Fibroblast of lung (primary cell): ENCODE results near the gene NCAM2. TPM values are rescaled to one million over a fixed set of nuclear protein-coding genes. Genes with fewer than 3 reads are reported as not detected.

Experiments used
- DNase-seq, 2 donors: peaks; one replicate each; pipeline versions ENCODE4 v3.0.0 to v3.0.0-alpha.2; 2010; ENCODE audit warnings: low read depth in 2 of 2
- H2AFZ ChIP-seq: 2 replicates; pipeline ENCODE4 v1.5.1; 2012; ENCODE audit warnings: low read length, control low read depth, inconsistent platforms
- H3K27ac ChIP-seq: 2 replicates; pipeline ENCODE4 v1.5.1; 2011; ENCODE audit warnings: low read length, control low read depth; ENCODE audit not compliant: insufficient read depth
- H3K27me3 ChIP-seq: 2 replicates; pipeline ENCODE4 v1.5.1; 2011; ENCODE audit warnings: mild to moderate bottlenecking, low read length; ENCODE audit not compliant: control insufficient read depth, insufficient read depth
- H3K36me3 ChIP-seq: 2 replicates; pipeline ENCODE4 v1.5.1; 2011; ENCODE audit warnings: low read length; ENCODE audit not compliant: control insufficient read depth, insufficient read depth
- H3K4me1 ChIP-seq: 2 replicates; pipeline ENCODE4 v1.5.1; 2011; ENCODE audit warnings: low read length; ENCODE audit not compliant: control insufficient read depth, insufficient read depth; ENCODE audit errors: extremely low read depth
- H3K4me2 ChIP-seq: 2 replicates; pipeline ENCODE4 v1.5.1; 2011; ENCODE audit warnings: low read length, control low read depth; ENCODE audit not compliant: insufficient read depth; ENCODE audit errors: extremely low read depth
- H3K4me3 ChIP-seq, 4 experiments: fragments of 200-600 bp in 1 of 4; sonication (generic) in 1 of 4; replicated peaks in 1 of 4; 2 replicates each; pipeline ENCODE4 v1.5.1; 2011 to 2016; ENCODE audit warnings: low read length in 4 of 4, low read depth in 3 of 4, mild to moderate bottlenecking in 3 of 4, control low read depth in 2 of 4, inconsistent platforms in 1 of 4, mixed read lengths in 1 of 4; ENCODE audit not compliant: insufficient read depth in 1 of 4; ENCODE audit errors: control extremely low read depth in 1 of 4
- H3K79me2 ChIP-seq: 2 replicates; pipeline ENCODE4 v1.5.1; 2012; ENCODE audit warnings: mild to moderate bottlenecking, low read length, inconsistent platforms; ENCODE audit not compliant: control insufficient read depth, insufficient read depth
- H3K9ac ChIP-seq: 2 replicates; pipeline ENCODE4 v1.5.1; 2011; ENCODE audit warnings: mild to moderate bottlenecking, low read length, control low read depth; ENCODE audit not compliant: insufficient read depth
- H3K9me3 ChIP-seq: 2 replicates; pipeline ENCODE4 v1.5.1; 2012; ENCODE audit warnings: low read depth, low read length; ENCODE audit not compliant: control insufficient read depth, insufficient read depth
- H4K20me1 ChIP-seq: 2 replicates; pipeline ENCODE4 v1.5.1; 2011; ENCODE audit warnings: low read length; ENCODE audit not compliant: control insufficient read depth, insufficient read depth; ENCODE audit errors: extremely low read depth
- CTCF ChIP-seq, 2 donors: IDR thresholded peaks in 1 of 2; conservative IDR thresholded peaks in 1 of 2; 1 replicate in 1 of 2; 2 replicates in 1 of 2; pipeline ENCODE4 v1.5.1; 2011 to 2012; ENCODE audit warnings: low read length in 2 of 2, control low read depth in 1 of 2, inconsistent platforms in 1 of 2, low read depth in 1 of 2, mild to moderate bottlenecking in 1 of 2
- EZH2 ChIP-seq: IDR thresholded peaks from 2 replicates; pipeline ENCODE4 v1.5.1; 2012; ENCODE audit warnings: low read length, control low read depth, mild to moderate bottlenecking; ENCODE audit errors: missing control alignments
- polyA plus RNA-seq, 2 donors: library from polyadenylated mRNA; depleted of rRNA in 1 of 2; stranded (reverse) in 1 of 2; unstranded in 1 of 2; fragments of >200 nt; gene quantifications; 2 replicates each; pipeline ENCODE4 v1.2.1, GENCODE V29; 2011 to 2012; ENCODE audit warnings: missing spikeins in 1 of 2
- total RNA-seq: library from RNA; depleted of rRNA; stranded (reverse); fragments of >200 nt; gene quantifications from 2 replicates; pipeline ENCODE4 v1.2.1, GENCODE V29; 2014

Gene NCAM2
- total and polyA plus RNA-seq, 2 donors (not counting 1 experiment from before 2014, with no cell fraction given): 5.6 to 11.1 TPM

- no peak for TF ChIP-seq EZH2
- no peak for TF ChIP-seq CTCF (conservative IDR thresholded peaks at IDR 0.05 in 1 of 2, IDR thresholded peaks at IDR 0.05 in 1 of 2; ENCODE audit: low read depth in 1 of 2, low read length in 2 of 2)
- no peak for DNase-seq
- H3K4me3 ChIP-seq: no peak overlapping the region
Observed at GRCh38 chr21:20994790-20995189, 3.4 kb upstream of the NCAM2 start.

GRCh38 chr21:20996421-20997310 is 1.5 kb upstream of the NCAM2 start:
- Histone ChIP-seq H3K4me2 (no peak overlapping the region), H3K9ac (no peak overlapping the region), H3K4me1 (no peaks in the 10 kb centered on the region), H3K9me3 (no peaks in the 10 kb centered on the region), H3K36me3 (no peaks in the 10 kb centered on the region), H4K20me1 (no peaks in the 10 kb centered on the region), H3K79me2 (no peaks in the 10 kb centered on the region), H2AFZ (no peak overlapping the region), H3K27me3 (no peaks in the 10 kb centered on the region), H3K4me3 (peak overlapping the region in 2 of 4 experiments; percentile 59 to 60), H3K27ac (no peak overlapping the region)
- peak; percentile 29 to 70 for DNase-seq
- TF ChIP-seq CTCF (conservative IDR thresholded peaks at IDR 0.05 in 1 of 2, IDR thresholded peaks at IDR 0.05 in 1 of 2; ENCODE audit: low read depth in 1 of 2, low read length in 2 of 2) (no peak), EZH2 (no peak)

More at GRCh38 chr21:20994790-20995189, 3.4 kb upstream of the NCAM2 start:
- Histone ChIP-seq H3K27ac (no peak overlapping the region), H3K9me3 (no peaks in the 10 kb centered on the region), H3K4me1 (no peaks in the 10 kb centered on the region), H3K36me3 (no peaks in the 10 kb centered on the region), H3K9ac (no peak overlapping the region), H3K4me2 (no peak overlapping the region), H3K27me3 (no peaks in the 10 kb centered on the region), H3K79me2 (no peaks in the 10 kb centered on the region), H2AFZ (no peak overlapping the region), H4K20me1 (no peaks in the 10 kb centered on the region)

GRCh38 chr21:20997311-20997635 is 936 bp upstream of the NCAM2 start:
- Histone ChIP-seq H2AFZ (no peak overlapping the region), H3K4me2 (peak overlapping the region; percentile 75), H3K27me3 (no peaks in the 10 kb centered on the region), H3K27ac (no peak overlapping the region), H3K79me2 (no peaks in the 10 kb centered on the region), H4K20me1 (no peaks in the 10 kb centered on the region), H3K9me3 (no peaks in the 10 kb centered on the region), H3K4me3 (peak overlapping the region in 2 of 4 experiments; percentile 59 to 60), H3K36me3 (no peaks in the 10 kb centered on the region), H3K4me1 (no peaks in the 10 kb centered on the region), H3K9ac (no peak overlapping the region)
- peak; percentile 40 for TF ChIP-seq EZH2
- no peak for TF ChIP-seq CTCF (conservative IDR thresholded peaks at IDR 0.05 in 1 of 2, IDR thresholded peaks at IDR 0.05 in 1 of 2; ENCODE audit: low read depth in 1 of 2, low read length in 2 of 2)
- peak in 1 of 2 donors; percentile 5 for DNase-seq
